ENCODE measurements around the gene BCOR. TPM values are rescaled to one million over a fixed set of nuclear protein-coding genes. Genes with fewer than 3 reads are reported as not detected.

The BCOR gene
- total and polyA plus RNA-seq, 9 of the 15 experiments (the other 6 are each of a cell fraction or from before 2014, with no cell fraction given): 27.5 to 113 (median 37.6) TPM

GRCh38 chrX:40091691-40092421 lies 5.9 kb downstream of the BCOR start:
- Histone ChIP-seq H3K36me3 (ENCODE audit: control insufficient read depth, insufficient read depth, low read length) (peaks cover 51% of the 10 kb centered on the region), H3K27me3 (ENCODE audit: control insufficient read depth in 2 of 2, insufficient read depth in 2 of 2, low read length in 2 of 2) (no peaks in the 10 kb centered on the region), H3K27ac (ENCODE audit: extremely low read depth, low read depth, low read length) (peak overlapping the region; percentile 57; the same call in 2 of the 3 replicates), H3K9me3 (replicated peaks; ENCODE audit: control insufficient read depth, insufficient read depth, low read depth, low read length) (no peaks in the 10 kb centered on the region), H3K9ac (ENCODE audit: insufficient read depth in 1 of 2, low read depth in 2 of 2, low read length in 2 of 2) (peak overlapping the region; percentile 44 to 87), H3K4me1 (replicated peaks in 1 of 2; ENCODE audit: control insufficient read depth in 2 of 2, insufficient read depth in 2 of 2, low read length in 2 of 2) (peaks cover 50 to 61% of the 10 kb centered on the region in 2 experiments), H2AFZ (ENCODE audit: low read depth, low read length) (no peak overlapping the region), H4K20me1 (replicated peaks; ENCODE audit: control insufficient read depth, insufficient read depth, low read length) (peaks cover 91% of the 10 kb centered on the region), H3K4me3 (peak overlapping the region; percentile 70), H3K4me2 (ENCODE audit: insufficient read depth, low read length) (peak overlapping the region; percentile 86), H3K79me2 (ENCODE audit: control insufficient read depth, insufficient read depth, low read length) (peaks cover 100% of the 10 kb centered on the region), H3K9me1 (ENCODE audit: control insufficient read depth, insufficient read depth, low read length) (peaks cover 12% of the 10 kb centered on the region)
- in situ Hi-C loops (cut with MboI) (no loop called here), intact Hi-C loops (cut with micrococcal nuclease) (loop anchor here (2.0 to 10.0 kb wide), 2 partner anchors 77 to 273 kb away; no protein-coding TSS in a partner anchor)
- BruUV-seq (replicated peaks): no TSS peak
- 41% methylated on average over 18 of the region's 70 CpGs for WGBS (ENCODE audit: insufficient coverage, low coverage, missing lambda C conversion rate)
- peak in 1 of 4 experiments; percentile 31 for DNase-seq (ENCODE audit: extremely low read depth in 1 of 4, low spot score in 3 of 4)
- no peak for FAIRE-seq
- CTCF ChIA-PET (ENCODE audit: low intra/inter-chr PET ratio): no interaction called here
- POLR2A ChIA-PET: interaction anchor here (0.7 to 3.8 kb wide), 8 partner anchors 10 to 207 kb away, joined by 3 to 16 read pairs (median 3); no protein-coding TSS in a partner anchor
- ATAC-seq: no peak
- TF ChIP-seq, protein P1, sequence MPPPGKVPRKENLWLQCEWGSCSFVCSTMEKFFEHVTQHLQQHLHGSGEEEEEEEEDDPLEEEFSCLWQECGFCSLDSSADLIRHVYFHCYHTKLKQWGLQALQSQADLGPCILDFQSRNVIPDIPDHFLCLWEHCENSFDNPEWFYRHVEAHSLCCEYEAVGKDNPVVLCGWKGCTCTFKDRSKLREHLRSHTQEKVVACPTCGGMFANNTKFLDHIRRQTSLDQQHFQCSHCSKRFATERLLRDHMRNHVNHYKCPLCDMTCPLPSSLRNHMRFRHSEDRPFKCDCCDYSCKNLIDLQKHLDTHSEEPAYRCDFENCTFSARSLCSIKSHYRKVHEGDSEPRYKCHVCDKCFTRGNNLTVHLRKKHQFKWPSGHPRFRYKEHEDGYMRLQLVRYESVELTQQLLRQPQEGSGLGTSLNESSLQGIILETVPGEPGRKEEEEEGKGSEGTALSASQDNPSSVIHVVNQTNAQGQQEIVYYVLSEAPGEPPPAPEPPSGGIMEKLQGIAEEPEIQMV (tag; conservative IDR thresholded peaks at IDR 0.05; ENCODE audit: low read depth): no peak
- no peak for TF ChIP-seq CBFB (CRISPR knock-in tag; IDR thresholded peaks at IDR 0.05)
- no peak for TF ChIP-seq KAT8 (IDR thresholded peaks at IDR 0.05; ENCODE audit: low read depth)
- no peak for TF ChIP-seq GTF2A2 (tag; IDR thresholded peaks at IDR 0.05)
- no peak for TF ChIP-seq RREB1 (CRISPR knock-in tag; IDR thresholded peaks at IDR 0.05)
- peak; percentile 57 for TF ChIP-seq ZFX (CRISPR knock-in tag; IDR thresholded peaks at IDR 0.05)
- TF ChIP-seq ZNF316 (IDR thresholded peaks at IDR 0.05): no peak
- TF ChIP-seq ZBTB34 (CRISPR knock-in tag; IDR thresholded peaks at IDR 0.05): no peak
- no peak for TF ChIP-seq ZNF3 (CRISPR knock-in tag; IDR thresholded peaks at IDR 0.05)
- no peak for TF ChIP-seq GATAD2A (IDR thresholded peaks at IDR 0.05)
- TF ChIP-seq, protein P2, sequence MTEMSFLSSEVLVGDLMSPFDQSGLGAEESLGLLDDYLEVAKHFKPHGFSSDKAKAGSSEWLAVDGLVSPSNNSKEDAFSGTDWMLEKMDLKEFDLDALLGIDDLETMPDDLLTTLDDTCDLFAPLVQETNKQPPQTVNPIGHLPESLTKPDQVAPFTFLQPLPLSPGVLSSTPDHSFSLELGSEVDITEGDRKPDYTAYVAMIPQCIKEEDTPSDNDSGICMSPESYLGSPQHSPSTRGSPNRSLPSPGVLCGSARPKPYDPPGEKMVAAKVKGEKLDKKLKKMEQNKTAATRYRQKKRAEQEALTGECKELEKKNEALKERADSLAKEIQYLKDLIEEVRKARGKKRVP (CRISPR knock-in tag; IDR thresholded peaks at IDR 0.05): no peak
